Measurements from ENCODE around the gene B4GALNT3. TPM values are rescaled to one million over a fixed set of nuclear protein-coding genes. Genes with fewer than 3 reads are reported as not detected.

Gene B4GALNT3
- total and polyA plus RNA-seq, 2 of the 13 experiments (the other 11 are each of a cell fraction or from before 2014, with no cell fraction given) = 3.2 to 4.4 TPM

- TF ChIP-seq HMGXB3 (CRISPR knock-in tag; IDR thresholded peaks at IDR 0.05; ENCODE audit: borderline replicate concordance) (no peak), SALL2 (CRISPR knock-in tag; IDR thresholded peaks at IDR 0.05) (no peak), GTF3A (CRISPR knock-in tag; conservative IDR thresholded peaks at IDR 0.05) (0 out of 2 replicates have a peak, but pooled peaks have one; percentile 16), ZNF18 (CRISPR knock-in tag; IDR thresholded peaks at IDR 0.05; ENCODE audit: insufficient replicate concordance) (no peak), RXRA (CRISPR knock-in tag; IDR thresholded peaks at IDR 0.05) (no peak), CBX2 (IDR thresholded peaks at IDR 0.05; ENCODE audit: low read depth, low read length) (no peak), CBX2 (CRISPR knock-in tag; IDR thresholded peaks at IDR 0.05; ENCODE audit: low read depth) (no peak), XBP1 (CRISPR knock-in tag; IDR thresholded peaks at IDR 0.05) (no peak), SMARCE1 (IDR thresholded peaks at IDR 0.05; ENCODE audit: borderline replicate concordance) (no peak), HHEX (CRISPR knock-in tag; IDR thresholded peaks at IDR 0.05) (peak; percentile 60; the same call in 1 of the 2 replicates), MLLT10 (CRISPR knock-in tag; IDR thresholded peaks at IDR 0.05) (no peak), ZNF282 (IDR thresholded peaks at IDR 0.05; ENCODE audit: partially characterized antibody) (no peak), ZNF619 (CRISPR knock-in tag; IDR thresholded peaks at IDR 0.05) (no peak), PHF5A (CRISPR knock-in tag; IDR thresholded peaks at IDR 0.05; ENCODE audit: low read depth, unreplicated experiment) (peak; percentile 20), ZNF660 (CRISPR knock-in tag; IDR thresholded peaks at IDR 0.05; ENCODE audit: borderline replicate concordance, low read depth) (no peak), MZF1 (CRISPR knock-in tag; IDR thresholded peaks at IDR 0.05; ENCODE audit: borderline replicate concordance) (no peak), BRF2 (CRISPR knock-in tag; IDR thresholded peaks at IDR 0.05) (no peak), ZSCAN31 (CRISPR knock-in tag; IDR thresholded peaks at IDR 0.05; ENCODE audit: low read depth) (0 out of 2 replicates have a peak, but pooled peaks have one; percentile 57), FOSL2 (CRISPR knock-in tag; IDR thresholded peaks at IDR 0.05) (0 out of 2 replicates have a peak, but pooled peaks have one; percentile 28), PAF1 (CRISPR knock-in tag; IDR thresholded peaks at IDR 0.05) (no peak), MAFK (conservative IDR thresholded peaks at IDR 0.05 in 1 of 2, IDR thresholded peaks at IDR 0.05 in 1 of 2; ENCODE audit: low read length in 2 of 2) (no peak), ZBTB8A (CRISPR knock-in tag; IDR thresholded peaks at IDR 0.05; ENCODE audit: borderline replicate concordance, low read depth) (no peak), ATF1 (CRISPR knock-in tag; IDR thresholded peaks at IDR 0.05) (no peak), HOXA7 (CRISPR knock-in tag; IDR thresholded peaks at IDR 0.05) (no peak), BRCA1 (CRISPR knock-in tag; IDR thresholded peaks at IDR 0.05) (no peak)
Observed at GRCh38 chr12:570921-571794, 111.4 kb downstream of the B4GALNT3 start (continued).
